ENCODE data around the gene CHST6.

DNA sequence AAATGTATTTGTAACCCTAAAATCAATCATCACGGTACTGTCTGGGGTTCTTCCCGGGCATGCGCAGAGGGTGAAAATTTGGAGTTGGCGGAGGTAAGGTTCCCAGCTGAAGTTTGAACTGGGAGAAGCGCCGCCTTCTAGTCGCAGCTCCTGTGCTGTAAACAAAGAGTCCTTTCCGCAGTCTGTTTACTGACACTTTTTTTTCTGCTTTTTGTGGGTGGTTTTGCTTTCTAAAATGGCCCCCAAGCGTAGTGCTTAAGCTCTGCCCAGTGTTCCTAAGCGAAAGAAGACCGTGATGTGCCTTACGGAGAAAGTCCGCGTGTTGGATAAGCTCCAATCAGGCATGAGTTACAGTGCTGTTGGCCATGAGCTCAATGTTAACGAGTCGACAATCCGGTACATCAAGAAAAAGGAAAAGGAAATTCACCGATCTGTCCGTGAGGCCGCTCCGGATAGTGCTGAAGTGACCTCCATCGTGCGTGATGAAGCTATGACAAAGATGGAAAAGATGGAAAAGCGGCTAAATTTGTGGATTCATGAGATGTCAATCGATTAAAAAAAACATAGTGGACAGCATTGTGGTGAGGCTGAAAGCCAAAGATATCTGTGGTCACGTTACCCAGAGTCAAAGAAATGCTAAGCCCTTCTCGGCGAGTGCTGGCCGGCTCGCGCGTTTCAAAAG lies 61.4 kb downstream of the CHST6 start:
- TF ChIP-seq, protein P1, sequence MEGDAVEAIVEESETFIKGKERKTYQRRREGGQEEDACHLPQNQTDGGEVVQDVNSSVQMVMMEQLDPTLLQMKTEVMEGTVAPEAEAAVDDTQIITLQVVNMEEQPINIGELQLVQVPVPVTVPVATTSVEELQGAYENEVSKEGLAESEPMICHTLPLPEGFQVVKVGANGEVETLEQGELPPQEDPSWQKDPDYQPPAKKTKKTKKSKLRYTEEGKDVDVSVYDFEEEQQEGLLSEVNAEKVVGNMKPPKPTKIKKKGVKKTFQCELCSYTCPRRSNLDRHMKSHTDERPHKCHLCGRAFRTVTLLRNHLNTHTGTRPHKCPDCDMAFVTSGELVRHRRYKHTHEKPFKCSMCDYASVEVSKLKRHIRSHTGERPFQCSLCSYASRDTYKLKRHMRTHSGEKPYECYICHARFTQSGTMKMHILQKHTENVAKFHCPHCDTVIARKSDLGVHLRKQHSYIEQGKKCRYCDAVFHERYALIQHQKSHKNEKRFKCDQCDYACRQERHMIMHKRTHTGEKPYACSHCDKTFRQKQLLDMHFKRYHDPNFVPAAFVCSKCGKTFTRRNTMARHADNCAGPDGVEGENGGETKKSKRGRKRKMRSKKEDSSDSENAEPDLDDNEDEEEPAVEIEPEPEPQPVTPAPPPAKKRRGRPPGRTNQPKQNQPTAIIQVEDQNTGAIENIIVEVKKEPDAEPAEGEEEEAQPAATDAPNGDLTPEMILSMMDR (IDR thresholded peaks at IDR 0.05), result no peak
- TF ChIP-seq EZH2 (IDR thresholded peaks at IDR 0.05; ENCODE audit: borderline replicate concordance, insufficient read depth, low read depth, low read length, poor library complexity, severe bottlenecking), result no peak

Measured in B cell (primary cell).